Progenitor cell of endocrine pancreas (in vitro differentiated cells): ENCODE data around the gene CA12. TPM values are rescaled to one million over a fixed set of nuclear protein-coding genes. Genes with fewer than 3 reads are reported as not detected.

Experiments used
- DNase-seq: peaks from one replicate; pipeline ENCODE4 v3.0.0; 2021; ENCODE audit warnings: low spot score; ENCODE audit not compliant: unreplicated experiment
- H3K27ac Mint-ChIP-seq: 2 replicates; pipeline ENCODE4 v1.8.0; 2021; ENCODE audit warnings: mild to moderate bottlenecking, moderate library complexity, mixed read lengths
- H3K27me3 Mint-ChIP-seq: 2 replicates; pipeline ENCODE4 v1.8.0; 2021; ENCODE audit warnings: mixed read lengths
- H3K36me3 Mint-ChIP-seq: 2 replicates; pipeline ENCODE4 v1.8.0; 2022; ENCODE audit warnings: mixed read lengths; ENCODE audit not compliant: insufficient read depth
- H3K4me1 Mint-ChIP-seq: 2 replicates; pipeline ENCODE4 v1.8.0; 2021; ENCODE audit warnings: low read depth, mixed read lengths
- H3K4me3 Mint-ChIP-seq: 2 replicates; pipeline ENCODE4 v1.8.0; 2021; ENCODE audit warnings: low read depth, mild to moderate bottlenecking, moderate library complexity, mixed read lengths
- H3K9me3 Mint-ChIP-seq: 2 replicates; pipeline ENCODE4 v1.8.0; 2021; ENCODE audit warnings: low read depth, mixed read lengths
- total RNA-seq: library from RNA; stranded (reverse); gene quantifications from 2 replicates; pipeline ENCODE4 v1.2.1, GENCODE V29; 2021
- TF ChIP-seq, protein P1 (sequence below): fragments of 200-600 bp; sonication (generic); IDR thresholded peaks from one replicate; pipeline ENCODE4 v1.5.0; 2021; ENCODE audit warnings: antibody characterized with exemption, mild to moderate bottlenecking; ENCODE audit not compliant: unreplicated experiment

CA12 gene
- total RNA-seq, 1 donor from 2014 or later: 0.38 TPM

DNA sequence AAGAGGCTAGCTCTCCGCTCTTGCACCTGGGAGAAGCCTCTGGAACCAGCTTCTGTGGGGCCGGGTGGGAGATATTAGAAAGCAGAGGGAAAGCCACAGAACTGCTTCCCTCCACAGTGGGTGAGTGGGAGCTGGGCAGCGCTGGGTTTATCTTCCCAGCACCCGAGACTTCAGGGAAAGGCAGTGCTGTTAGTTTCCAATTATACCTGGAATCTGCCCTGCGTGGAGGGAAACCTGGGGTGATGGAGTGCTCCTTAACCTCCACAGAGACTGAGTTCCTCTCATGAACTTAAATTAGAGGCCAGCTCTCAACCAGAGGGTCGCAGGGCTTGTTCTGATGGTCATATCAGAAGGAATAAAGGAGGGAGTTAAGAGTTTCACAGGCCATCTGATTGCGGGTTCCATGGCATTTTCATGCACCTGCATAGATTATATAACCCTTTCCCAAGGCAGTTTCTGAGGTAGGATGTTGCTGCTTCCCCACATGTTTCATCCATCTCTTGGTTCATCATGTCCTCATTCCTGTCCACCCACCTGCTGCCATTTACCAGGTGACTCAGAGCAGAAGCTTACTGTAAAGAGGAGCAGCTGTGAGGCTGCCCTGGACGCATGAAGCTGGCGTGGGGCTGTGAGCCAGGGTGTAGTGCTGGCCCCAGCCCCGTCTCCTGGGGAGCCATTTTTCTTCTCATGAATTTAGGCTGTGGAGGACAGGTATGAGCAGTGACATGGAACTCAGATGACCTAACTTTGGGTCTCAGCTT is 42.5 kb downstream of the CA12 start:
- Mint-ChIP-seq H3K9me3 (no peaks in the 10 kb centered on the region), H3K4me1 (peaks cover 3% of the 10 kb centered on the region), H3K27ac (no peak overlapping the region), H3K36me3 (no peaks in the 10 kb centered on the region), H3K27me3 (peaks cover 22% of the 10 kb centered on the region), H3K4me3 (no peak overlapping the region)
- TF ChIP-seq, protein P1, sequence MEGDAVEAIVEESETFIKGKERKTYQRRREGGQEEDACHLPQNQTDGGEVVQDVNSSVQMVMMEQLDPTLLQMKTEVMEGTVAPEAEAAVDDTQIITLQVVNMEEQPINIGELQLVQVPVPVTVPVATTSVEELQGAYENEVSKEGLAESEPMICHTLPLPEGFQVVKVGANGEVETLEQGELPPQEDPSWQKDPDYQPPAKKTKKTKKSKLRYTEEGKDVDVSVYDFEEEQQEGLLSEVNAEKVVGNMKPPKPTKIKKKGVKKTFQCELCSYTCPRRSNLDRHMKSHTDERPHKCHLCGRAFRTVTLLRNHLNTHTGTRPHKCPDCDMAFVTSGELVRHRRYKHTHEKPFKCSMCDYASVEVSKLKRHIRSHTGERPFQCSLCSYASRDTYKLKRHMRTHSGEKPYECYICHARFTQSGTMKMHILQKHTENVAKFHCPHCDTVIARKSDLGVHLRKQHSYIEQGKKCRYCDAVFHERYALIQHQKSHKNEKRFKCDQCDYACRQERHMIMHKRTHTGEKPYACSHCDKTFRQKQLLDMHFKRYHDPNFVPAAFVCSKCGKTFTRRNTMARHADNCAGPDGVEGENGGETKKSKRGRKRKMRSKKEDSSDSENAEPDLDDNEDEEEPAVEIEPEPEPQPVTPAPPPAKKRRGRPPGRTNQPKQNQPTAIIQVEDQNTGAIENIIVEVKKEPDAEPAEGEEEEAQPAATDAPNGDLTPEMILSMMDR: no peak
- no peak for DNase-seq

DNA sequence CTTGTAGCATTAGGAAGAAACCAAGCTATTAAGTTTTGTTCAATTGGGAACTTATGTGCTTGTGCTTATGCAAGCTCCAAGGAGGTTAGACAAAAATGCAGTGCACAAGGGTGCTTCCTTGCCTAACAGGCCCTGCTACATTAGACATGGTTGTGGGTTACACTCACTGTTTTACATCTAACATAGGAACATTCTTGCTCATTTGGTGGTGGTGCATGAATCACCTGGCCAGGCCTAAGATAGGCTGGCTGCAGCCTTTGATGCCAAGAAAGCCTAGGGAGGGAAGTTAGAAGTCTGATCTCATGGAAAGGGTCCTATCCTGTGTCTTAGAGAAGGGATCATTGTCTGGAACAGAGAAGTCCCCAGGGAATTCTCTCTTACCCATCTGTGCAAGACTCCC is 43.5 kb downstream of the CA12 start:
- Mint-ChIP-seq H3K4me3 (no peak overlapping the region), H3K9me3 (no peaks in the 10 kb centered on the region), H3K27ac (no peak overlapping the region), H3K27me3 (peaks cover 16% of the 10 kb centered on the region), H3K4me1 (peaks cover 3% of the 10 kb centered on the region), H3K36me3 (no peaks in the 10 kb centered on the region)
- DNase-seq: no peak
- TF ChIP-seq, protein P1: no peak

DNA sequence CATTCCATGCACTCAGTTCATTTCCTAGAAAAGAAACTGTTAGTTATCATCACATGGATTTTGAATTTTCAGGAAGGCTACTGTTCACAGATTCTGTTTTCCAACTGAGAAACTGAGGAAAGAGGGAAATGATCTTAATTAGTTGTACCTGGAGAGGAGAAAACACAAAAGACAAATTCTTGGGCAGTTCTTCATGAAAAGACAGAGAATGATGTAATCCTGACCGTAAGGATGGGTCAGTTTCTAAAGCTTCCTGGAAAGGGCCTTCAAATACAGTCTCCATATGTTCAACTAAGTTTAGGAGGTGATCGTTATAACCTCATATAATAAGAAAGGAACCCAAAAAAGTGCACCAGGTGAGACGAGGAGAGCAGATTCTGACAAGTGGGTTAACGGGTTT is 44.6 kb downstream of the CA12 start:
- TF ChIP-seq, protein P1: no peak
- peaks cover 22% of the 10 kb centered on the region for H3K27me3 Mint-ChIP-seq

DNA sequence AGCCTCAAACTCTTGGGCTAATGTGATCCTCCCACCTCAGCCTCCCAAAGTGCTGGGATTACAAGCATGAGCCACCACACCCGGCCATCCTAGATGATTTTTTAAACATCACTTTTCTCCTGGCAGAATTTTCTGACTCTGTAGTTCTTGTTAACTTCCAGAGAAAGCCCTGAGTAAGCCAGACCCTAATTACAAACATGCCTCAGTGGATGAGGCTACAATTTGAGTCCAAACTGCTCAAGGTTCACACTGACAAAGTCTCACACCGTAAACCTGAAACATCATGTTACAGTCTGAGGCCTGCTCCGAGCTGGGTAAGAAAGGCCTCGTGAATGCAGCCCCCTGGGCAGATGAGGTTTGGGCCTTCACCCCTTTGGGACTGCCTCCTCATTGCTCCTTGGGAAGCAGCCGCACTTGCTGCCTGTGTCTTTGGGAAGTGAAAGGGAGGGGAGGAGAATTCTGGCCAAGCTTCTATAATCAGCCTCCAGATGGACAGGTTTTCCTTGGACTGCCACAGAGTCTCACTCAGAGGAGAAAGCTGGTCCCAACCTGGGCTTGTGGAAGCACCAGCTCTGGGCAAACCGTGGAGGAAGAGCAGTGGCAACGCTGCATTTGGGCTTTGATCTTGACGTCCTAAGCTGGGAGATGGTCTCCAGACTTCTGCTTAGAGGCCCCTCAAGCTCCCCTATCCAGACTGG is 46.0 kb downstream of the CA12 start:
- H3K4me1 Mint-ChIP-seq: peaks cover 3% of the 10 kb centered on the region
- H3K27me3 Mint-ChIP-seq: peaks cover 26% of the 10 kb centered on the region
- no peaks in the 10 kb centered on the region for H3K36me3 Mint-ChIP-seq
- TF ChIP-seq, protein P1: no peak
- no peaks in the 10 kb centered on the region for H3K9me3 Mint-ChIP-seq
- DNase-seq: no peak
- H3K27ac Mint-ChIP-seq: no peak overlapping the region
- no peak overlapping the region for H3K4me3 Mint-ChIP-seq

More for the DNA sequence above, 44.6 kb downstream of the CA12 start:
- peaks cover 3% of the 10 kb centered on the region for H3K4me1 Mint-ChIP-seq
- H3K36me3 Mint-ChIP-seq: no peaks in the 10 kb centered on the region
- H3K4me3 Mint-ChIP-seq: no peak overlapping the region
- H3K9me3 Mint-ChIP-seq: no peaks in the 10 kb centered on the region
- no peak overlapping the region for H3K27ac Mint-ChIP-seq
- no peak for DNase-seq

DNA sequence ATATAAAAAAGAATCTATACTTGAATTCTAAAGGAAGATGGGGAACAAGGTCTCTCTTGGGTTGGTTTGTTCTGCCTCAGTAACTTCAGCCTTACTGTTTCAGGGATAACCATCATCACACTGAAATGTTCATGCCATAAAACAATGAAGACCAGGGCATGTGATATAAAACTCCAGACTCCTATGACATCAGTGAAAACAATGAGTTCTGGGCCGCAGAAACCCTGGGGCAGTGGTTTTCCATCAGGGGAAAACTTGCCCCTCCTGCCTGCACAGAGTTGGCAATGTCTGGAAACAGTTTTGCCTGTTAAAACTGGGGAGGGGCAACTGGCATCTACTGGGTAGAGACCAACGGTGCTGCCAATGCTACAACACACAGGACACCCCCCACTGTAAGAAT is 46.8 kb downstream of the CA12 start:
- H3K4me3 Mint-ChIP-seq: no peak overlapping the region
- no peaks in the 10 kb centered on the region for H3K4me1 Mint-ChIP-seq
- no peak for DNase-seq
- H3K36me3 Mint-ChIP-seq: no peaks in the 10 kb centered on the region
- TF ChIP-seq, protein P1: no peak
- H3K27ac Mint-ChIP-seq: no peak overlapping the region
- H3K9me3 Mint-ChIP-seq: no peaks in the 10 kb centered on the region
- peaks cover 25% of the 10 kb centered on the region for H3K27me3 Mint-ChIP-seq
